H1 (cell line): ENCODE results near the gene MOB2. TPM values are rescaled to one million over a fixed set of nuclear protein-coding genes. Genes with fewer than 3 reads are reported as not detected.

Experiments used
- CTCF ChIA-PET: fragments of 300-600 bp; sonication (Branson Sonifier 250); formaldehyde crosslinking; loops from one replicate; lab custom pipeline; 2021; ENCODE audit not compliant: partially characterized antibody; lab: Charles Lee
- POLR2A ChIA-PET: fragments of 300-600 bp; sonication (Branson Sonifier 250); formaldehyde crosslinking; loops from one replicate; lab custom pipeline; 2021; ENCODE audit warnings: inconsistent platforms; ENCODE audit not compliant: partially characterized antibody; lab: Charles Lee
- DNase-seq, 2 experiments: peaks; one replicate each; pipeline versions ENCODE4 v3.0.0 to v3.0.0-alpha.2; 2010 to 2022; ENCODE audit warnings: low spot score in 2 of 2, low read depth in 1 of 2, mixed read lengths in 1 of 2
- FAIRE-seq: peaks from 2 replicates; lab custom pipeline; 2011; peaks lifted over from hg19 to GRCh38; lab: Jason Lieb, UNC
- H2AFZ ChIP-seq: 2 replicates; pipeline ENCODE4 v1.8.1; 2012; ENCODE audit warnings: low read length, inconsistent platforms
- H2AK5ac ChIP-seq: 2 replicates; pipeline ENCODE4 v1.6.1; 2013; ENCODE audit warnings: low read depth, low read length
- H2BK120ac ChIP-seq: replicated peaks from 2 replicates; pipeline ENCODE3; 2013; ENCODE audit warnings: low read depth, low read length, inconsistent platforms
- H2BK12ac ChIP-seq: 2 replicates; pipeline ENCODE4 v1.6.1; 2013; ENCODE audit warnings: low read depth, low read length
- H2BK15ac ChIP-seq: 2 replicates; pipeline ENCODE4 v1.6.1; 2013; ENCODE audit warnings: low read length
- H2BK20ac ChIP-seq: 2 replicates; pipeline ENCODE4 v1.6.1; 2013; ENCODE audit warnings: low read length
- H2BK5ac ChIP-seq: 2 replicates; pipeline ENCODE4 v1.6.1; 2013; ENCODE audit warnings: low read depth, low read length
- H3K14ac ChIP-seq: 2 replicates; pipeline ENCODE4 v1.6.1; 2013; ENCODE audit warnings: inconsistent platforms; ENCODE audit not compliant: insufficient read length
- H3K18ac ChIP-seq: 2 replicates; pipeline ENCODE4 v1.6.1; 2013; ENCODE audit warnings: low read length; ENCODE audit errors: extremely low read depth
- H3K23ac ChIP-seq: 2 replicates; pipeline ENCODE4 v1.6.1; 2013; ENCODE audit warnings: inconsistent platforms; ENCODE audit not compliant: insufficient read length
- H3K23me2 ChIP-seq: 2 replicates; pipeline ENCODE4 v1.6.1; 2013; ENCODE audit warnings: low read depth, low read length
- H3K27ac ChIP-seq: 2 replicates; pipeline ENCODE4 v1.6.1; 2011; ENCODE audit warnings: low read depth, low read length, inconsistent platforms
- H3K27me3 ChIP-seq, 4 experiments: replicated peaks in 1 of 4; 1 replicate in 1 of 4; 2 replicates in 3 of 4; pipeline versions ENCODE4 v1.6.1 to v1.8.1; 2011 to 2013; ENCODE audit warnings: low read length in 3 of 4, mild to moderate bottlenecking in 3 of 4, inconsistent platforms in 2 of 4, mixed read lengths in 2 of 4, moderate library complexity in 1 of 4; ENCODE audit not compliant: control insufficient read depth in 3 of 4, insufficient read depth in 3 of 4; ENCODE audit errors: extremely low read depth in 1 of 4
- H3K36me3 ChIP-seq, 4 experiments: 2 replicates each; pipeline versions ENCODE4 v1.6.1 to v1.8.1; 2011 to 2013; ENCODE audit warnings: mild to moderate bottlenecking in 4 of 4, low read length in 3 of 4, moderate library complexity in 2 of 4, control low read depth in 1 of 4, inconsistent platforms in 1 of 4; ENCODE audit not compliant: insufficient read depth in 4 of 4, control insufficient read depth in 2 of 4
- H3K4ac ChIP-seq: replicated peaks from 2 replicates; pipeline ENCODE3; 2013; ENCODE audit warnings: low read length, low read depth, mixed read lengths, inconsistent platforms; ENCODE audit not compliant: insufficient read length
- H3K4me1 ChIP-seq, 4 experiments: replicated peaks in 1 of 4; 1 replicate in 1 of 4; 2 replicates in 3 of 4; pipeline versions ENCODE4 v1.6.1 to v1.8.1; 2011 to 2013; ENCODE audit warnings: low read length in 3 of 4, inconsistent platforms in 2 of 4, mixed read lengths in 1 of 4; ENCODE audit not compliant: insufficient read depth in 4 of 4, control insufficient read depth in 3 of 4
- H3K4me2 ChIP-seq, 2 experiments: 2 replicates each; pipeline versions ENCODE4 v1.6.1 to v1.8.1; 2011 to 2013; ENCODE audit warnings: low read depth in 2 of 2, low read length in 2 of 2, control low read depth in 1 of 2, inconsistent platforms in 1 of 2, mild to moderate bottlenecking in 1 of 2; ENCODE audit not compliant: insufficient read depth in 1 of 2
- H3K4me3 ChIP-seq, 4 experiments: fragments of 200-600, 300-600 bp in 1 of 4; sonication (generic), shearing (Covaris generic), sonication (Bioruptor Twin) in 1 of 4; 2 replicates each; pipeline versions ENCODE4 v1.5.1 to v1.8.1; 2011 to 2016; ENCODE audit warnings: low read length in 4 of 4, low read depth in 3 of 4, control low read depth in 2 of 4, inconsistent platforms in 2 of 4, mild to moderate bottlenecking in 2 of 4, mixed read lengths in 1 of 4, moderate library complexity in 1 of 4; ENCODE audit not compliant: insufficient read depth in 2 of 4; ENCODE audit errors: extremely low read depth in 1 of 4
- H3K56ac ChIP-seq: replicated peaks from 2 replicates; pipeline ENCODE3; 2013; ENCODE audit warnings: low read depth, mild to moderate bottlenecking, mixed read lengths, low read length, inconsistent platforms; ENCODE audit not compliant: insufficient read length
- H3K79me1 ChIP-seq: 2 replicates; pipeline ENCODE4 v1.6.1; 2013; ENCODE audit warnings: low read depth, low read length, control low read depth
- H3K79me2 ChIP-seq, 2 experiments: 2 replicates each; pipeline versions ENCODE4 v1.6.1 to v1.8.1; 2012 to 2013; ENCODE audit warnings: low read length in 2 of 2, mild to moderate bottlenecking in 2 of 2, inconsistent platforms in 1 of 2; ENCODE audit not compliant: insufficient read depth in 2 of 2, control insufficient read depth in 1 of 2
- H3K9ac ChIP-seq, 4 experiments: replicated peaks in 1 of 4; 1 replicate in 1 of 4; 2 replicates in 3 of 4; pipeline versions ENCODE4 v1.6.1 to v1.8.1; 2011 to 2013; ENCODE audit warnings: low read depth in 3 of 4, low read length in 3 of 4, control low read depth in 2 of 4, mild to moderate bottlenecking in 2 of 4, moderate library complexity in 2 of 4, inconsistent platforms in 1 of 4; ENCODE audit errors: extremely low read depth in 1 of 4
- H3K9me3 ChIP-seq, 2 experiments: 2 replicates each; pipeline versions ENCODE4 v1.6.1 to v1.8.1; 2012 to 2013; ENCODE audit warnings: mild to moderate bottlenecking in 2 of 2, moderate library complexity in 2 of 2, control low read depth in 1 of 2, inconsistent platforms in 1 of 2, low read depth in 1 of 2, low read length in 1 of 2, mixed read lengths in 1 of 2; ENCODE audit not compliant: insufficient read depth in 2 of 2
- H4K20me1 ChIP-seq, 2 experiments: replicated peaks in 1 of 2; 2 replicates each; pipeline versions ENCODE3 to v1.8.1; 2011 to 2013; ENCODE audit warnings: inconsistent platforms in 2 of 2, low read length in 2 of 2, mild to moderate bottlenecking in 1 of 2; ENCODE audit not compliant: insufficient read depth in 2 of 2, control insufficient read depth in 1 of 2
- H4K5ac ChIP-seq: 2 replicates; pipeline ENCODE4 v1.6.1; 2013; ENCODE audit warnings: low read length, low read depth, mixed read lengths, inconsistent platforms; ENCODE audit not compliant: insufficient read length
- H4K8ac ChIP-seq: 2 replicates; pipeline ENCODE4 v1.8.0; 2013; ENCODE audit warnings: mild to moderate bottlenecking, moderate library complexity, low read length, inconsistent platforms; ENCODE audit not compliant: insufficient read depth; ENCODE audit errors: extremely low read depth
- H4K91ac ChIP-seq: replicated peaks from 2 replicates; pipeline ENCODE3; 2013; ENCODE audit warnings: low read length, mixed read lengths, inconsistent platforms; ENCODE audit not compliant: insufficient read length
- BACH1 ChIP-seq: IDR thresholded peaks from 2 replicates; pipeline ENCODE4 v1.6.1; 2012; ENCODE audit warnings: low read length, improper control_type of control experiment
- CBX8 ChIP-seq: fragments of 300-800, 300-1000 bp; sonication (generic); IDR thresholded peaks from 2 replicates; pipeline ENCODE4 v1.7.1; 2016; ENCODE audit warnings: low read depth, low read length, borderline replicate concordance
- CHD1 ChIP-seq: IDR thresholded peaks from 2 replicates; pipeline ENCODE4 v1.6.1; 2012; ENCODE audit warnings: low read depth, low read length, improper control_type of control experiment
- CTCF ChIP-seq, 3 experiments: IDR thresholded peaks; 1 replicate in 2 of 3; 2 replicates in 1 of 3; pipeline versions ENCODE4 v1.5.1 to v1.6.1; 2011; ENCODE audit warnings: low read length in 3 of 3, mild to moderate bottlenecking in 3 of 3, inconsistent platforms in 2 of 3, low read depth in 1 of 3, moderate library complexity in 1 of 3; ENCODE audit not compliant: insufficient read depth in 1 of 3; ENCODE audit errors: control extremely low read depth in 1 of 3
- HDAC2 ChIP-seq, 2 experiments: fragments of 300-600 bp in 1 of 2; sonication (generic) in 1 of 2; IDR thresholded peaks; 2 replicates each; pipeline ENCODE4 v1.6.1; 2011 to 2012; ENCODE audit warnings: low read depth in 2 of 2, low read length in 2 of 2, mild to moderate bottlenecking in 2 of 2, moderate library complexity in 2 of 2, borderline replicate concordance in 1 of 2, inconsistent platforms in 1 of 2
- JUN ChIP-seq: IDR thresholded peaks from 2 replicates; pipeline ENCODE4 v1.6.1; 2011; ENCODE audit warnings: low read depth, mild to moderate bottlenecking, improper control_type of control experiment, low read length
- RNF2 ChIP-seq: fragments of 200-900, 300-1000 bp; sonication (generic); IDR thresholded peaks from 2 replicates; pipeline ENCODE4 v1.7.1; 2016; ENCODE audit warnings: borderline replicate concordance, low read depth, mild to moderate bottlenecking, antibody characterized with exemption, low read length; ENCODE audit not compliant: poor library complexity, severe bottlenecking; ENCODE audit errors: missing control alignments
- SIN3A ChIP-seq, 2 experiments: IDR thresholded peaks in 1 of 2; conservative IDR thresholded peaks in 1 of 2; 2 replicates each; pipeline ENCODE4 v1.6.1; 2011 to 2012; ENCODE audit warnings: low read length in 2 of 2, improper control_type of control experiment in 1 of 2, low read depth in 1 of 2, mild to moderate bottlenecking in 1 of 2
- WGBS, 2 experiments: shearing (Covaris generic) in 1 of 2; methylation state at CpG; one replicate each; pipeline versions ENCODE4 v1.1.6 to v1.1.7; 2013 to 2015; ENCODE audit warnings: low lambda C conversion rate in 2 of 2, mixed read lengths in 2 of 2, inconsistent platforms in 1 of 2, low coverage in 1 of 2, missing lambda C conversion rate in 1 of 2; ENCODE audit not compliant: insufficient replicate concordance in 2 of 2, insufficient coverage in 1 of 2, insufficient read length in 1 of 2; ENCODE audit errors: extremely low coverage in 1 of 2, missing lambda C conversion rate in 1 of 2; 5-methylcytosine and 5-hydroxymethylcytosine counted together
- polyA plus RNA-seq, 7 experiments: library from polyadenylated mRNA; depleted of rRNA in 3 of 7; stranded (reverse) in 5 of 7; unstranded in 2 of 7; fragments of >200 nt in 5 of 7; fragments of 200-250 nt in 2 of 7; gene quantifications; 1 replicate in 5 of 7; 2 replicates in 1 of 7; 4 replicates in 1 of 7; pipeline versions ENCODE4 v1.2.1 to v1.2.3, GENCODE V29; 2011 to 2013; ENCODE audit warnings: missing spikeins in 2 of 7, mixed read lengths in 2 of 7
- total RNA-seq: library from RNA; stranded (reverse); fragmentation: NEBNext Ultra II Directional; extraction: Animal tissue kit (Norgen Biotek cat#: 25700); gene quantifications from 2 replicates; pipeline ENCODE4 v1.2.1, GENCODE V29; 2021

Gene MOB2
- total and polyA plus RNA-seq, 2 of the 8 experiments (the other 6 are each of a cell fraction or from before 2014, with no cell fraction given): 18.6 to 28.2 TPM

DNA sequence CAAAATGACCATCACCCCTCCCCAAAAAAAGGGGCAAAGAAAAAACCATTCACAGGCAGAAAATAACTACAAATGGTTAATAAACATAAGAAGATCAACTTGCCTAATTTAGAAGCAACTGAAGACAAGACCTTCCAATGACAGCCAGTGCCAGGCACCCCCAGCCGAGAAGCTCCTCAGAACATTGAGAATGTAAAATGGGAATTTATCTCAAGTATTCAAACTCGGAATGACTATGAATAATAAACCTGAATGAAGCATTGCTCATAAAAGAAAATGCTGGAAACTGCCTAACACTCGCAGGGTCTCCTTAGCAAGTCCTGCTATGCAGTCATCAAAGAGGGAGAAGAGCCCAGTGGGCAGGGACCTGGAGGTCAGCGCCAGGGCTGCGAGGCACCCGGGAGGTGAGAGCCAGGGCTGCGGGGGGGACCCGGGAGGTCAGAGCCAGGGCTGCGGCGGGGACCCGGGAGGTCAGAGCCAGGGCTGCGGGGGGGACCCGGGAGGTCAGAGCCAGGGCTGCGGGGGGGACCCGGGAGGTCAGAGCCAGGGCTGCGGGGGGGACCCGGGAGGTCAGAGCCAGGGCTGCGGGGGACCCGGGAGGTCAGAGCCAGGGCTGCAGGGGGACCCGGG is 23.2 kb upstream of the MOB2 start:
- H3K23me2 ChIP-seq: no peaks in the 10 kb centered on the region
- no peak overlapping the region for H2BK5ac ChIP-seq
- H2BK120ac ChIP-seq: no peak overlapping the region
- H3K23ac ChIP-seq: no peak overlapping the region
- H3K79me2 ChIP-seq: peaks cover 0 to 23% of the 10 kb centered on the region in 2 experiments; a peak in 1 of 4 replicates
- H2BK15ac ChIP-seq: no peak overlapping the region
- H4K8ac ChIP-seq: no peak overlapping the region
- TF ChIP-seq CTCF (IDR thresholded peaks at IDR 0.05; ENCODE audit: control extremely low read depth in 1 of 3, insufficient read depth in 1 of 3, low read depth in 1 of 3, low read length in 3 of 3) (no peak), RNF2 (no peak), CBX8 (no peak), SIN3A (conservative IDR thresholded peaks at IDR 0.05 in 1 of 2, IDR thresholded peaks at IDR 0.05 in 1 of 2; ENCODE audit: low read depth in 1 of 2, low read length in 2 of 2) (no peak), CHD1 (no peak), BACH1 (no peak), JUN (no peak), HDAC2 (IDR thresholded peaks at IDR 0.05; ENCODE audit: borderline replicate concordance in 1 of 2, low read depth in 2 of 2, low read length in 2 of 2) (no peak)
- peaks cover 0 to 21% (median 14%) of the 10 kb centered on the region in 4 experiments; a peak in 6 of 7 replicates for H3K4me1 ChIP-seq
- no peak overlapping the region for H3K27ac ChIP-seq
- no peaks in the 10 kb centered on the region for H3K27me3 ChIP-seq
- H3K9ac ChIP-seq: no peak overlapping the region
- no peak overlapping the region for H3K18ac ChIP-seq
- no peaks in the 10 kb centered on the region for H3K36me3 ChIP-seq
- H4K5ac ChIP-seq: no peak overlapping the region
- H3K4ac ChIP-seq: no peak overlapping the region
- H3K9me3 ChIP-seq: no peaks in the 10 kb centered on the region
- no peak overlapping the region for H2AFZ ChIP-seq
- H4K20me1 ChIP-seq: peaks cover 2 to 16% of the 10 kb centered on the region in 2 experiments
- H3K79me1 ChIP-seq: peaks cover 21% of the 10 kb centered on the region
- no peak overlapping the region for H4K91ac ChIP-seq
- ChIA-PET CTCF (no interaction called here), POLR2A (no interaction called here)
- no peak for FAIRE-seq
- no peak overlapping the region for H3K4me2 ChIP-seq
- H2BK12ac ChIP-seq: no peak overlapping the region
- H3K4me3 ChIP-seq: no peak overlapping the region
- H2BK20ac ChIP-seq: no peak overlapping the region
- 93% methylated on average over 7 of the region's 20 CpGs; no CpG with 5 or more reads in 1 of the 2 experiments for WGBS, 2 experiments
- no peak overlapping the region for H3K56ac ChIP-seq
- DNase-seq: no peak
- H2AK5ac ChIP-seq: no peak overlapping the region
- no peak overlapping the region for H3K14ac ChIP-seq
